ENCODE results near the gene ELMO1. TPM values are rescaled to one million over a fixed set of nuclear protein-coding genes. Genes with fewer than 3 reads are reported as not detected.

ELMO1 gene
- total RNA-seq, 4 donors from 2014 or later: 58.7 to 293 (median 81.0) TPM

DNA sequence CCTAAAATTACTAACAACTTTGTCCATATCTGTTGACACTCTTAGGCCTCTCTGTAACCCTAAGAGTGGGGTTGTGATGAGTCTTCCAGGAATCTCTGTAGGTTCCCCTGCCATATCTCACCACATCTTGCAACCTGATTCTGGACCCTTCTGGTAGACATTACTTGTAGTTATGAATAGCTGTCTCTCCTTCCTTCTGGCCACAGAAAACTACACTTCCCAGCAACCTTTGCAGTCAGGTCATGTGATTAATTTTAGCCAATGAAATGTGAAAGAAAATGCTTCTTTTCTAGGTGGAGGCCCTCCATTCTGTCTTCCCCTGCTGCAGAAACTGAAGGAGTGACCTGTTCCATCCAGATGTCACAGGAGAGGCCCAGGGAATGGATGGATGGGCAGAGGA lies 576.8 kb downstream of the ELMO1 start:
- ATAC-seq (ENCODE audit: low FRiP score) (no peak), DNase-seq (ENCODE audit: low spot score) (no peak)
- TF ChIP-seq CTCF (IDR thresholded peaks at IDR 0.05): no peak

GRCh38 chr7:36871355-36871738 lies 577.3 kb downstream of the ELMO1 start:
- TF ChIP-seq CTCF (IDR thresholded peaks at IDR 0.05): no peak
- ATAC-seq (ENCODE audit: low FRiP score): no peak
- DNase-seq (ENCODE audit: low spot score): no peak

DNA sequence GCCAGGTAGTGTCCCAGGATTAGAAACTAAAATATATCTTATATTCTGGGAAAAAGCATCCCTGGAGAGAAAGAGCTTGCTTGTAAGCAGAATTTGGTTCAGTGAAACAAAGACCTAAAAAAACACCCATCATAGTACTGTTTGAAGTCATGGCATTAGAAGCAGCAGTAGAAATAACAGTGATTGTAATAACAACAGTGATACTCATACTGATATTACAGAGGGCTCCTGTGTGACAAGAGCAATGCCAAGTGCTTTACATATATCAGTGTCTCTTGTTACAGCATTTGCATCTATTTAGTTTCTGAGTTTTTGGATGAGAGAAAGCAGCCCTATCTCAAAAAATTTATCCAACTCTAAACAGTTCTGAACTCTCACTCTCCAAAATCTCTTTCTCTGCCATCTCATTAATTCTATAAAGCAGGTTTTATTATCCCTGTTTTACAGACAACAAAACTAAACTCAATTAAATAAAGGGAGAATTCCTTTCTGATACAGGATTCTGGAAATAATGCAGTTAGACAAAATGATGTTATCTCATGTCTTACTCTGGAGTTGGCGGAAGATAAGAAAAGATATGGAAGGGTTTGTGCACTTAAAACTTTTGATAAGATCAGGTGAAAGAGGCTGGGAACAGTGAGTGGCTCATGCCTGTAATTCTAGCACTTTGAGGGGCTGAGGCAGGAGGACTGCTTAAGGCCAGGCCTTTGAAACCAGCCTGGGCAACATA lies 577.9 kb downstream of the ELMO1 start:
- DNase-seq (ENCODE audit: low spot score) (no peak), ATAC-seq (ENCODE audit: low FRiP score) (no peak)
- no peak for TF ChIP-seq CTCF (IDR thresholded peaks at IDR 0.05)

- no peak for TF ChIP-seq CTCF (IDR thresholded peaks at IDR 0.05)
Measured at GRCh38 chr7:36868727-36869411, 579.8 kb downstream of the ELMO1 start.

GRCh38 chr7:36865019-36865418 lies 583.6 kb downstream of the ELMO1 start:
- ATAC-seq (ENCODE audit: low FRiP score) (no peak), DNase-seq (ENCODE audit: low spot score) (no peak)
- TF ChIP-seq CTCF (IDR thresholded peaks at IDR 0.05): no peak

More at GRCh38 chr7:36868727-36869411, 579.8 kb downstream of the ELMO1 start:
- no peak for DNase-seq (ENCODE audit: low spot score)
- ATAC-seq (ENCODE audit: low FRiP score): no peak

GRCh38 chr7:36863901-36864701 lies 584.6 kb downstream of the ELMO1 start:
- ATAC-seq (ENCODE audit: low FRiP score) (peak; percentile 76), DNase-seq (ENCODE audit: low spot score) (no peak)
- TF ChIP-seq CTCF (IDR thresholded peaks at IDR 0.05): no peak
